ENCODE data around the gene ANKRD13D.
A peak's percentile ranks its signal among the peaks of the same experiment; 100 is the strongest.
"Not testable (repeated sequence)": the region's sequence is repeated elsewhere in the genome, so short reads cannot be mapped to it uniquely, and the experiment has no call there.

Gene ANKRD13D

DNA sequence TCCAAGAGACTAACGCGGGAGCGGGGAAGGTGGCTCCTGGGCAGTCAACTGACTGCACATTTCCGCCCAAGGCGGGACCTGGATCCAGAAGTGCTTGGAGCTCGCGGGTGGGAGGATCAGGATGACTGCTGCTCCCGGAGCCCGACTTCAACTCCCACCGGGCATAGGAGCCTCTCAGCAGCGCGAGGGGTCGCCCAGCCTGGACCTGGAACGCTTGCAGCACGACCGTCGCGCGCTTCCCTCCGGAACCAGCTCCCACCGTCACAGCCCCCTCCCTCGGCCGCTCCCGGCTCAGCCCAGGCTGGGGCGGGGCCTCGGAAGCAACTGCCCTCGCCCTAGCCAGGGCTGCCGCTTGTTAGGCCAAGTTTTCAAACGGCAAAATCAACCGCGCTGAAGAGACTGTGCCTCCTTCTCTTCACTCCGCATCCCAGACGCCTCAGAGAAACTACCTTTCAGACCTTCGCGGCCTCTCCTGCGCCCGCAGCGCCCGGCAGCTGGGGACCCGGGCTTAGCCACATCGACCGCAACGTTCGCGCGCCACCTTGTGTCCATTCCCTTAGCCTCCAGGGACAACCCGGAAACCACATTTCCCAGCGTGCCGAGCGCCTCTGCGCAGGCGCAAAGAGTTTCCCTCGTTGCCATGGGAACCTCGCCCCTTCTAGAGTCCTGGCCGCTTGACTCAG is 28.2 kb downstream of the ANKRD13D start:
- peak; percentile 97 to 99 (median 98) for DNase-seq (ENCODE audit: low read depth in 4 of 4, low spot score in 1 of 4)

- no peak for DNase-seq (ENCODE audit: low read depth in 4 of 4, low spot score in 1 of 4)
Measured at GRCh38 chr11:67317888-67318555, 28.9 kb downstream of the ANKRD13D start.

DNA sequence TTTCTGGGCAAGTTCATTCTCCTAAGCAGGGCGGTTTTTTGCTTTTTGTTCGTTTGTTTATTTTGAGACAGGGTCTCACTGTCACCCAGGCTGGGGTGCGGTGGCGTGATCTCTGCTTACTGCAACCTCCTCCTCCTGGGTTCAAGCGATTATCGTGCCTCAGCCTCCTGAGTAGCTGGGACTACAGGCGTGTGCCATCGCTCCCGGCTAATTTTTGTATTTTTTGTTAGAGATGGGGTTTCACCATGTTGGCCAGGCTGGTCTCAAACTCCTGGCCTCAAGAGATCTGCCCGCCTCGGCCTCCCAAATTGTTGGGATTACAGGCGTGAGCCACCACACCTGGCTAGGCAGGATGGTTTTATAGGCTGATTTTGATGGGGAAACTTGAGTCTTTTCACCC is 29.8 kb downstream of the ANKRD13D start:
- not testable (repeated sequence) for DNase-seq (ENCODE audit: low read depth in 4 of 4, low spot score in 1 of 4)

GRCh38 chr11:67320011-67320410 is 30.9 kb downstream of the ANKRD13D start:
- no peak for DNase-seq (ENCODE audit: low read depth in 4 of 4, low spot score in 1 of 4)

- no peak for DNase-seq (ENCODE audit: low read depth in 4 of 4, low spot score in 1 of 4)
Measured at GRCh38 chr11:67320691-67321090, 31.6 kb downstream of the ANKRD13D start.

- no peak for DNase-seq (ENCODE audit: low read depth in 4 of 4, low spot score in 1 of 4)
Measured at GRCh38 chr11:67321313-67321871, 32.3 kb downstream of the ANKRD13D start.

DNA sequence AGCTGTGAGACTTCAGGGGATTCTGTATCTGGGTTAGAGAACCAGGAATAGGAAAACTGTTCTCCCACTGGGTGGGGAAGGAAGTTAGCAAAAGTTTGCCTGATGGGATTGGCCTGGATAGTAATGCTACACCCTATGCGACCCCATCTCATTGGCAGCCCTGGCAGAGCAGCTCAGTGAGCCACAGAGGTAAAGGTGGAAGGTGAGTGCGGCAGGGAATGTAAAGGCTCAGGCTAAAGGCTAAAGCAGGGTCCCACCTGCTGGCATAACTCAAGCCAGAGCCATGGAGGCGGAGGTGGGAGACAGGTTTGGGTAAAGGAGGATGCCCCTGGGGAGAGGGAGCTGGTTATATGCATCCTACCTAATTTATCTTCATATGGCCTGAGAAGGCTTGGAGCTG is 32.9 kb downstream of the ANKRD13D start:
- no peak for DNase-seq (ENCODE audit: low read depth in 4 of 4, low spot score in 1 of 4)

DNA sequence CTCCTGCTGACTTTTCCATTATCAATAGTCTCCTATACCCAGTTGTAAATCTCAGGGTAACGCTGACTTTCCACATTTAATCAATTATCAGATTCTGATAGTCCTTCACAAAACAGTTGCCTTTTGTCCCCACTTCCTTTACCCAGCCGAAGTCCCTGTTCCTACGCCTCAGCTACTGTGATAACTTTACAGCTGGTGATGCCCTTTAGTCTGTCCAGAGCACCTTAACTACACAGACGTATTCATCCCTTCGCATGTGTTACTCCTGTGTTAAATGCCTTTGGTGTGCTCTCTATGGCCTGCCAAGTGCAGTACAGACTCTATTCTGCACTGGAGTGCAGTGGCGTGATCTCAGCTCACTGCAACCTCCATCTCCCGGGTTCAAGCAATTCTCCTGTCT is 34.4 kb downstream of the ANKRD13D start:
- DNase-seq (ENCODE audit: low read depth in 4 of 4, low spot score in 1 of 4): no peak

DNA sequence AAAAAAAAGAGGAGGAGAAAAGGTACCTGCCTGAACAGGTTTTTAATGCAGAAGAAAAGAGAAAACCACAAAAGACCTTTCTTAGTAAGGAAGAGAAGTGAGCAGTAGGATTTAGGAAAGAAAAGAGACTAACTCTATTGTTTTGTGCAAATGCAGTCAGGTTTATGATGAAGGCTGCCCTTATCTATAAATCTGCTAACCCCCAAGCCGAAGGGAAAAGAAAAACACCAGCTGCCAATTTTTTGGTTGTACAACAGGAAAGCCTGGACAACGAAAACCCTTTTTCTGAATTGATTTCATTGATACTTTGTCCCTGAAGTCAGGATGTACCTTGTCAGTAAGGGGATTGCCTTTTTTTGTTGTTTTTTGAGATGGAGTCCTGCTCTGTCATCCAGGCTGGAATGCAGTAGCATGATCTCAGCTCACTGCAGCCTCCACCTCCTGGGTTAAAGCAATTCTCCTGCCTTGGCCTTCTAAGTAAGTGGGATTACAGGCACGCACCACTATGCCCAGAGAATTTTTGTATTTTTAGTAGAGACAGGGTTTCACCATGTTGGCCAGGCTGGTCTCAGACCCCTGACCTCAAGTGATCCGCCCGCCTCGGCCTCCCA is 43.1 kb downstream of the ANKRD13D start:
- DNase-seq (ENCODE audit: low read depth in 4 of 4, low spot score in 1 of 4): no peak

- DNase-seq (ENCODE audit: low read depth in 4 of 4, low spot score in 1 of 4): no peak
Measured at GRCh38 chr11:67337257-67337656, 48.2 kb downstream of the ANKRD13D start.

DNA sequence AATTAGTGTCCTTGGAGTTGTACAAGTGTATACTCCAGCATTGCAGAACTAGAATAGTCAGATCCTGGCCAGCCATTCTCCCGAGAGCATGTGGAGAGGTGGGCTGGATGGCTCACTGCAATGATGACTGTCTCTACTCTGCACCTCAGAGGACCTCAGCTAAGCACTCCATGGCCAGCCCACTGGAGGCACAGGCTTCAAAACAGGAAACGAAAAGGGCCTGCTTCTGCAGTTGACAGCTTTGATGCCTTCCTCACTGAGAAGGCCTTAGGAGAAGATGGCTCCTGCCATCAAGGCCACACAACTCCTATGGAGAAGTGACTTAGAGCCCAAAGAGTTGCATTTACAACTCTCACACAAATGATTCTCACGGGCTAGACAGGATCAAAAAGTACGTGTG is 55.2 kb downstream of the ANKRD13D start:
- DNase-seq (ENCODE audit: low read depth in 4 of 4, low spot score in 1 of 4): no peak

GRCh38 chr11:67345247-67345919 is 56.3 kb downstream of the ANKRD13D start:
- no peak for DNase-seq (ENCODE audit: low read depth in 4 of 4, low spot score in 1 of 4)

DNA sequence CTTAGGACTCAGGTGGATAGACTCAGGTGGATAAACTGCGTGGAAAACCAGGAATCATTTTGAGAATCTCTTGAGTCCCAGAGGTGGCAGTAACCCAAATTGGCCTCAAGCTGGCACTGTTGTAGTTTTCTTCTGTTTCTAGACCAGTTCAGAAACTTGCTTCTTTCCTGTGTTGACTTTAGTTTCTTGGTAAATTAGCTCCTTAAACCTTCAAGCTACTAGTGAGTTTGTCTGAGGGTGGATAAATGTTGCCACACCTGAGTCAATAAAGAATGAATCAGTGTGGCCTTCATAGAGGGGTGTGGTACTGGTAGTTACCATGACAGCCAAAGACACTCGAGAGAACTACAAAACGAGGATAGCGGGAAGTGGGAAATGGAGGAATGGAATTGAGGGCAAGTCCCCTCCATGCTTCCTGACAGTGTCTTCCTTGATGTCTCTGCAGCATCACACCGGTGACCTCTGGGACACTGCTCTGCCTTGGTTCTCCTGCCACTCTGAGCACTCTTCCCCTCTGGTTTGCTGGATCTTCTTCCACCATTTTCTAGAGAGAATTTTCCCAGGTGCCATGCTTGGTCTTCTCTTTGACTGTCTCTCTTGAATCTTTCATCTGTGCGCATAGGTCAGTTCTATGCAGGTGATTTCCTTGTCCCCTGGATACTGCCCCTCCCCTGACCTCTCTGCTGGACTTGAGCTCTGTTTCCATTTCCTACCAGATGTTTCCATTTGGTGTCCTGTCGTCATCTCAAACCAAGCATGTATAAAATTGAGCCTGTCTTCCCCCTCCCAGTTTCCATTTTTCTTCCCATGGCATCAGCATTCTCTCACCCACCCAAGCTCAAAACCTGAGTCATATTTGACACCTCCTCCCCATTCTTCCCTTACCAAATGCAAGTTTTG is 57.1 kb downstream of the ANKRD13D start:
- DNase-seq (ENCODE audit: low read depth in 4 of 4, low spot score in 1 of 4): no peak

- DNase-seq (ENCODE audit: low read depth in 4 of 4, low spot score in 1 of 4): no peak
Measured at GRCh38 chr11:67347964-67348749, 59.1 kb downstream of the ANKRD13D start.

DNA sequence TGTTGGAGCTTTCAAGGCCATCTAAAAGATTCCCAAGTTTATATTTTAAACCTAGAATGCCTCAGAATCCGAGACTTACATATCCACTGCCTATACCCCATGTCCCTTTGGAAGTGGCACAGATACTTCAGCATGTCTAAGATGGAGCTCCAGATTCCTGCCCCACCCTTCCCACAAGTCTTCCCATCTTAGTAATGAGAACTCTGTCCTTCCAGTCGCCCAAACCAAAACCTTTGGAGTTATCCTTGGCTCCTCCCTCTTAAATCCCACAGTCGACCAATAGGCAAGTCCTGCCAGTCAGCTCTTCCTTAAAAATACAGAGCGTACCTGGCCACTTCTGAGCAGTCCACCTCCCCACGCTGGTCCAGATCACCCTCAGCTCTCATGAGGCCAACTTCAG is 59.9 kb downstream of the ANKRD13D start:
- DNase-seq (ENCODE audit: low read depth in 4 of 4, low spot score in 1 of 4): no peak

DNA sequence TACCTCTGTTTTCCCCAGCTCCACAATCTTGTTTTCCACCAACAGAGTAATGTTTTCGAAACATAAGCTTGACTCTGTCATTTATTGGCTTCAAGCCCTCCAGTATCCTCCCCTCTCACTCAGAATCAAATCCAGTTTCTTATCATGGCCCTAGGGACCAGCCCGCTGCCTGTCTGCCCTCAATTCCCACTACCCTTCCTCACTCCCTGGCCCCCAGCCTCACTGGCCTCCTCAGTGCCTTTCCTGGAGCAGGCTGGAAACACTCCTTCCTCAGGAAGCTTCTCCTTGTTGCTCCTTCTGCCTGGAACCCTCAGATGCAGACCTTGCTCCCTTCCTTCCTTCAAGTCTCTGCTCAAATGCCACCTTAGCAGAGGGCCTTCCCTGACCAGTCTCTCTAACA is 60.4 kb downstream of the ANKRD13D start:
- no peak for DNase-seq (ENCODE audit: low read depth in 4 of 4, low spot score in 1 of 4)

DNA sequence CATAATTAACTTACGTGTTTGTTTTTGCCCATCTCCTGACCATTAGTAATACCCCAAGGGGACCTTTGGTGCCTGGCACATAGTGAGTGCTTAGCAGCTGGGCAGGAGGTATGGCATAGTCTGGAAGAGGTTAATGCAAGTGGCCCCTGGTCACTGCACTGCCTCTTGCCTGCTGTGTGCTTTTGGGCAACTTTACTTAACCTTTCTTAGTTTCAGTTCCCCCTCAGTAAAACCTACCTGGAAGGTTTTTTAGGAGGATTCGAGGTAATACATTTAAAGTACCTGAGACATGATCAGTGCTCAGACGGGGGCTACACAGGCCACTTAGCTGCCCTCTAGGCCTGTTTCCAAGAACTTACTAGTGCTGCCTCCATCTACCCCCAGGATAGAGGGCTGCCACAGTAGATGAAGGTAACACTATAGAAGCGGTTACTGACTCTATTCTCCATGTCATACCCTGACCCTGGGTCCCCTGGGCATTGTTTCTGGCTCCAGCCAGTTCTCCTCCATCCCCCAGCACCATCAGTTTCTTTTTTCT is 60.9 kb downstream of the ANKRD13D start:
- no peak for DNase-seq (ENCODE audit: low read depth in 4 of 4, low spot score in 1 of 4)

GRCh38 chr11:67351275-67352005 is 62.3 kb downstream of the ANKRD13D start:
- peak in 1 of 4 experiments; percentile 47 for DNase-seq (ENCODE audit: low read depth in 4 of 4, low spot score in 1 of 4)
